H1 (cell line): ENCODE measurements around the gene OTUD3. TPM values are rescaled to one million over a fixed set of nuclear protein-coding genes. Genes with fewer than 3 reads are reported as not detected.

Experiments used
- ASH2L ChIP-seq: fragments of 200-600, 300-600 bp; sonication (generic); IDR thresholded peaks from one replicate; pipeline ENCODE4 v1.7.1; 2017; ENCODE audit warnings: low read length
- CBX5 ChIP-seq: fragments of 300-800, 300-1000 bp; sonication (generic); IDR thresholded peaks from 2 replicates; pipeline ENCODE4 v1.7.1; 2016; ENCODE audit warnings: antibody characterized with exemption, low read length, low read depth
- EGR1 ChIP-seq: IDR thresholded peaks from 2 replicates; pipeline ENCODE4 v1.6.1; 2011; ENCODE audit warnings: low read depth, low read length, borderline replicate concordance
- MAFK ChIP-seq: IDR thresholded peaks from 2 replicates; pipeline ENCODE4 v1.6.1; 2012; ENCODE audit warnings: low read depth, mild to moderate bottlenecking, improper control_type of control experiment, low read length
- POU5F1 ChIP-seq: IDR thresholded peaks from 2 replicates; pipeline ENCODE4 v1.6.1; 2011; ENCODE audit warnings: low read depth, mild to moderate bottlenecking, low read length, moderate library complexity
- SIRT6 ChIP-seq: IDR thresholded peaks from one replicate; pipeline ENCODE4 v1.7.1; 2012; ENCODE audit warnings: low read length, inconsistent platforms
- TEAD4 ChIP-seq: IDR thresholded peaks from 2 replicates; pipeline ENCODE4 v1.6.1; 2012; ENCODE audit warnings: low read depth, low read length, inconsistent platforms, mixed read lengths
- polyA plus RNA-seq, 7 experiments: library from polyadenylated mRNA; depleted of rRNA in 3 of 7; stranded (reverse) in 5 of 7; unstranded in 2 of 7; fragments of >200 nt in 5 of 7; fragments of 200-250 nt in 2 of 7; gene quantifications; 1 replicate in 5 of 7; 2 replicates in 1 of 7; 4 replicates in 1 of 7; pipeline versions ENCODE4 v1.2.1 to v1.2.3, GENCODE V29; 2011 to 2013; ENCODE audit warnings: missing spikeins in 2 of 7, mixed read lengths in 2 of 7
- total RNA-seq: library from RNA; stranded (reverse); fragmentation: NEBNext Ultra II Directional; extraction: Animal tissue kit (Norgen Biotek cat#: 25700); gene quantifications from 2 replicates; pipeline ENCODE4 v1.2.1, GENCODE V29; 2021

Gene OTUD3
- total and polyA plus RNA-seq, 2 of the 8 experiments (the other 6 are each of a cell fraction or from before 2014, with no cell fraction given): 6.3 to 11.9 TPM

- no peak for TF ChIP-seq ASH2L
- no peak for TF ChIP-seq POU5F1
- no peak for TF ChIP-seq TEAD4
- no peak for TF ChIP-seq SIRT6
- no peak for TF ChIP-seq MAFK
- no peak for TF ChIP-seq EGR1
- TF ChIP-seq CBX5: no peak
Observed at GRCh38 chr1:19877181-19877750, 4.9 kb upstream of the OTUD3 start (continued).
